Measurements from ENCODE around the gene WDR38. TPM values are rescaled to one million over a fixed set of nuclear protein-coding genes. Genes with fewer than 3 reads are reported as not detected.
"Not testable (repeated sequence)": the region's sequence is repeated elsewhere in the genome, so short reads cannot be mapped to it uniquely, and the experiment has no call there.

Gene WDR38
- total RNA-seq, 2 donors from 2014 or later = not detected

- H3K36me3 Mint-ChIP-seq (ENCODE audit: insufficient read depth in 2 of 2) = no peaks in the 10 kb centered on the region
- peaks cover 27% of the 10 kb centered on the region for H3K27me3 Mint-ChIP-seq (ENCODE audit: low read depth)
- ATAC-seq (replicated peaks in 1 of 2) = no peak
These were observed 12.9 kb upstream of the WDR38 start for GRCh38 chr9:124840300-124840833.

GRCh38 chr9:124841075-124841821, 12.0 kb upstream of the WDR38 start:
- no peaks in the 10 kb centered on the region for H3K9me3 Mint-ChIP-seq
- no peaks in the 10 kb centered on the region for H3K4me1 Mint-ChIP-seq (ENCODE audit: low read depth)
- no peak overlapping the region for H3K27ac Mint-ChIP-seq
- ATAC-seq (replicated peaks in 1 of 2) (no peak), DNase-seq (no peak)
- no peaks in the 10 kb centered on the region for H3K36me3 Mint-ChIP-seq (ENCODE audit: insufficient read depth in 2 of 2)
- H3K4me3 Mint-ChIP-seq = no peak overlapping the region
- peaks cover 21% of the 10 kb centered on the region for H3K27me3 Mint-ChIP-seq (ENCODE audit: low read depth)

More at GRCh38 chr9:124840300-124840833, 12.9 kb upstream of the WDR38 start:
- no peaks in the 10 kb centered on the region for H3K9me3 Mint-ChIP-seq
- H3K27ac Mint-ChIP-seq = no peak overlapping the region
- H3K4me3 Mint-ChIP-seq = no peak overlapping the region
- DNase-seq = no peak
- H3K4me1 Mint-ChIP-seq (ENCODE audit: low read depth) = no peaks in the 10 kb centered on the region

- Mint-ChIP-seq H3K27ac (no peak overlapping the region), H3K4me1 (ENCODE audit: low read depth) (no peaks in the 10 kb centered on the region), H3K9me3 (no peaks in the 10 kb centered on the region), H3K27me3 (ENCODE audit: low read depth) (peaks cover 6% of the 10 kb centered on the region), H3K36me3 (ENCODE audit: insufficient read depth in 2 of 2) (no peaks in the 10 kb centered on the region), H3K4me3 (no peak overlapping the region)
- ATAC-seq (replicated peaks in 1 of 2) = no peak
- DNase-seq = no peak
These were observed 9.7 kb upstream of the WDR38 start for GRCh38 chr9:124843456-124844034.

GRCh38 chr9:124844291-124844690, 9.0 kb upstream of the WDR38 start:
- Mint-ChIP-seq H3K27me3 (ENCODE audit: low read depth) (peaks cover 4% of the 10 kb centered on the region), H3K9me3 (no peaks in the 10 kb centered on the region), H3K4me3 (no peak overlapping the region), H3K4me1 (ENCODE audit: low read depth) (no peaks in the 10 kb centered on the region), H3K27ac (no peak overlapping the region), H3K36me3 (ENCODE audit: insufficient read depth in 2 of 2) (no peaks in the 10 kb centered on the region)
- ATAC-seq (replicated peaks in 1 of 2) (no peak), DNase-seq (no peak)

- not testable (repeated sequence) for ATAC-seq (replicated peaks in 1 of 2); H3K36me3 Mint-ChIP-seq (ENCODE audit: insufficient read depth in 2 of 2); H3K4me1 Mint-ChIP-seq (ENCODE audit: low read depth); H3K4me3 Mint-ChIP-seq; DNase-seq; H3K9me3 Mint-ChIP-seq; H3K27ac Mint-ChIP-seq
- H3K27me3 Mint-ChIP-seq (ENCODE audit: low read depth) = peaks cover 13% of the 10 kb centered on the region
These were observed 6.8 kb upstream of the WDR38 start for GRCh38 chr9:124846467-124846866.

- no peaks in the 10 kb centered on the region for H3K9me3 Mint-ChIP-seq
- no peak for ATAC-seq (replicated peaks in 1 of 2)
- peaks cover 15% of the 10 kb centered on the region for H3K27me3 Mint-ChIP-seq (ENCODE audit: low read depth)
- H3K36me3 Mint-ChIP-seq (ENCODE audit: insufficient read depth in 2 of 2) = no peaks in the 10 kb centered on the region
- no peak overlapping the region for H3K27ac Mint-ChIP-seq
- no peak for DNase-seq
- no peak overlapping the region for H3K4me3 Mint-ChIP-seq
- H3K4me1 Mint-ChIP-seq (ENCODE audit: low read depth) = no peaks in the 10 kb centered on the region
These were observed 6.3 kb upstream of the WDR38 start for GRCh38 chr9:124846969-124847368.

DNA sequence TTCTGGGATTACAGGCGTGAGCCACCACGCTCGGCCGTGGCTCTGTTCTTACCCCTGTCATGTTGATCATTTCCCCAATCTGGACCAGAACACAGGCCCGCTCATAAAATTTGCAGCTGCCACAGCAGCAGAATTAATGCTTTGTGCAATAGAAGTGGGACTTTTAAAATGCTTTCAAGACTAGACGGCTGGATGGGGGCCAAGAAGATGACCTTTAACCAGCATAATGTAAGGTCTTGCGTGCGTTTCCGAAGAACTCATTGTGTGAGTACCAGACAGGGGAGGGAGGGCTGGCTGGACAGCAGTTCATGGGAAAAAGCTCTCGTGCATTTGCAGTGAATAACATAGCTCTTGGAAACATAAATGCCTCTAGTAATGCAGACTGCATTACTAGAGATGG, 3.5 kb upstream of the WDR38 start:
- Mint-ChIP-seq H3K27me3 (ENCODE audit: low read depth) (peaks cover 15% of the 10 kb centered on the region), H3K36me3 (ENCODE audit: insufficient read depth in 2 of 2) (no peaks in the 10 kb centered on the region), H3K4me3 (no peak overlapping the region), H3K4me1 (ENCODE audit: low read depth) (peaks cover 9% of the 10 kb centered on the region), H3K9me3 (no peaks in the 10 kb centered on the region), H3K27ac (no peak overlapping the region)
- ATAC-seq (replicated peaks in 1 of 2) = no peak
- no peak for DNase-seq

GRCh38 chr9:124852121-124852828, 985 bp upstream of the WDR38 start:
- peaks cover 15% of the 10 kb centered on the region for H3K27me3 Mint-ChIP-seq (ENCODE audit: low read depth)
- H3K27ac Mint-ChIP-seq = no peak overlapping the region
- H3K9me3 Mint-ChIP-seq = no peaks in the 10 kb centered on the region
- H3K4me1 Mint-ChIP-seq (ENCODE audit: low read depth) = peaks cover 15% of the 10 kb centered on the region
- DNase-seq (no peak), ATAC-seq (replicated peaks in 1 of 2) (no peak)
- peak overlapping the region; percentile 75 to 76 for H3K4me3 Mint-ChIP-seq
- H3K36me3 Mint-ChIP-seq (ENCODE audit: insufficient read depth in 2 of 2) = no peaks in the 10 kb centered on the region

GRCh38 chr9:124853605-124854143, 414 bp downstream of the WDR38 start:
- H3K9me3 Mint-ChIP-seq = no peaks in the 10 kb centered on the region
- H3K27me3 Mint-ChIP-seq (ENCODE audit: low read depth) = peaks cover 15% of the 10 kb centered on the region
- DNase-seq (no peak), ATAC-seq (replicated peaks in 1 of 2) (peak in 1 of 2 donors; percentile 7)
- peak overlapping the region; percentile 75 to 76 for H3K4me3 Mint-ChIP-seq
- H3K4me1 Mint-ChIP-seq (ENCODE audit: low read depth) = peaks cover 28% of the 10 kb centered on the region
- peak overlapping the region; percentile 42 for H3K27ac Mint-ChIP-seq
- peaks cover 0 to 6% of the 10 kb centered on the region in 2 donors for H3K36me3 Mint-ChIP-seq (ENCODE audit: insufficient read depth in 2 of 2)

- no peaks in the 10 kb centered on the region for H3K9me3 Mint-ChIP-seq
- peaks cover 33% of the 10 kb centered on the region for H3K4me1 Mint-ChIP-seq (ENCODE audit: low read depth)
- peak overlapping the region; percentile 42 for H3K27ac Mint-ChIP-seq
- peaks cover 0 to 6% of the 10 kb centered on the region in 2 donors for H3K36me3 Mint-ChIP-seq (ENCODE audit: insufficient read depth in 2 of 2)
- H3K4me3 Mint-ChIP-seq = peak overlapping the region in 1 of 2 donors; percentile 76
- ATAC-seq (replicated peaks in 1 of 2) (no peak), DNase-seq (no peak)
- peaks cover 15% of the 10 kb centered on the region for H3K27me3 Mint-ChIP-seq (ENCODE audit: low read depth)
These were observed 901 bp downstream of the WDR38 start for GRCh38 chr9:124854161-124854560.

- no peak for ATAC-seq (replicated peaks in 1 of 2)
These were observed 1.6 kb downstream of the WDR38 start for GRCh38 chr9:124854822-124855221.

DNA sequence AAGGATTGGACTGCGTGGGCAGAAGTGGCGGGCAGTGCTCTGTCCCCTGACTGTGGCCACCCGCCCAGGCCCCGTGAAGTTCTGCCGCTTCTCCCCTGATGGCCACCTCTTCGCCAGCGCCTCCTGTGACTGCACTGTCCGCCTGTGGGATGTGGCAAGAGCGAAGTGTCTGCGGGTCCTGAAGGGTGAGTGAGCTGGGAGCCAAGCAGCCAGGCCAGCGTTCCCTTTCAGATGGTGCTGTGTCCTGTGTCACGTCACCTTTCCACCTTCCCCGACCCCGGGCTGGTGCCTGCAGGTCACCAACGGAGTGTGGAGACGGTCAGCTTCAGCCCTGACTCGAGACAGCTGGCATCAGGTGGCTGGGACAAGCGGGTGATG, 2.3 kb downstream of the WDR38 start:
- peak overlapping the region; percentile 26 for H3K27ac Mint-ChIP-seq
- peaks cover 9% of the 10 kb centered on the region for H3K27me3 Mint-ChIP-seq (ENCODE audit: low read depth)
- ATAC-seq (replicated peaks in 1 of 2) (no peak), DNase-seq (no peak)
- peaks cover 47% of the 10 kb centered on the region for H3K4me1 Mint-ChIP-seq (ENCODE audit: low read depth)
- no peaks in the 10 kb centered on the region for H3K9me3 Mint-ChIP-seq
- H3K36me3 Mint-ChIP-seq (ENCODE audit: insufficient read depth in 2 of 2) = peaks cover 10 to 18% of the 10 kb centered on the region in 2 donors
- no peak overlapping the region for H3K4me3 Mint-ChIP-seq

More at GRCh38 chr9:124854822-124855221, 1.6 kb downstream of the WDR38 start:
- H3K4me3 Mint-ChIP-seq = no peak overlapping the region
- H3K4me1 Mint-ChIP-seq (ENCODE audit: low read depth) = peaks cover 40% of the 10 kb centered on the region
- H3K27me3 Mint-ChIP-seq (ENCODE audit: low read depth) = peaks cover 12% of the 10 kb centered on the region
- no peak for DNase-seq
- H3K27ac Mint-ChIP-seq = peak overlapping the region; percentile 26
- peaks cover 3 to 11% of the 10 kb centered on the region in 2 donors for H3K36me3 Mint-ChIP-seq (ENCODE audit: insufficient read depth in 2 of 2)
- H3K9me3 Mint-ChIP-seq = no peaks in the 10 kb centered on the region

Data from activated T-cell treated with anti-CD3 and anti-CD28 coated beads, Interleukin-2, amount 50 U/mL, for 72 hours (primary cell).